ENCODE results near the gene CCBE1. TPM values are rescaled to one million over a fixed set of nuclear protein-coding genes. Genes with fewer than 3 reads are reported as not detected.

The CCBE1 gene
- total RNA-seq, 1 donor from 2014 or later = 4.1 TPM

DNA sequence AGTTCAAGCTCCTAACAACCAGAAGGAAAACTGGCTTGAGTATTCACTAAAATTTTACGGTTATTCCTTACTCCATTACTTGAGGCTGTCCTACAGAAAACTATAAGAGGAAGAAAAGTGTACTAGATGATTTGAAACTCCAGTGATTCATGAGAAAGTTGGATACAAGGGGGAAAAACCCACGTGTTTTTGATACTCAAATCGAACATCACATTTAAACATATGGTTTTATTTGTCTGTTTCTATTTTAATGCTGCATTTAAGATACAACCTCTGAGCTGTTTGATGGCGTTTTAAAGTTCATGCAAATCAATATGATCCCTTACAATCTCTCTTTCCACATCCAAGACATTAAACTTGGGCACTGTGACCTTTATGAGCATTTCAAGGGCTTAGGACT, 213.1 kb downstream of the CCBE1 start:
- H3K4me3 ChIP-seq (ENCODE audit: insufficient read depth, low read depth, low read length) = no peak overlapping the region
- Mint-ChIP-seq H3K9me3 (ENCODE audit: unreplicated experiment) (no peaks in the 10 kb centered on the region), H3K36me3 (ENCODE audit: low read depth, unreplicated experiment) (no peaks in the 10 kb centered on the region), H3K27ac (ENCODE audit: unreplicated experiment) (no peak overlapping the region), H3K4me3 (ENCODE audit: unreplicated experiment) (no peak overlapping the region), H3K27me3 (ENCODE audit: low read depth, unreplicated experiment) (peaks cover 11% of the 10 kb centered on the region), H3K4me1 (ENCODE audit: low read depth, unreplicated experiment) (peaks cover 2% of the 10 kb centered on the region)
- no peak overlapping the region for H2AFZ ChIP-seq (ENCODE audit: low read depth, low read length)
- H4K20me1 ChIP-seq (ENCODE audit: insufficient read depth, low read length) = no peaks in the 10 kb centered on the region
- no peaks in the 10 kb centered on the region for H3K36me3 ChIP-seq (ENCODE audit: insufficient read depth, low read length)
- no peaks in the 10 kb centered on the region for H3K4me1 ChIP-seq (ENCODE audit: insufficient read depth, low read length)
- no peaks in the 10 kb centered on the region for H3K9me3 ChIP-seq (ENCODE audit: insufficient read depth, low read depth, low read length)
- DNase-seq (ENCODE audit: low read depth) (no peak), FAIRE-seq (peak; percentile 9)
- no peaks in the 10 kb centered on the region for H3K27me3 ChIP-seq (ENCODE audit: insufficient read depth, low read length)
- no peak overlapping the region for H3K4me2 ChIP-seq (ENCODE audit: low read length)
- H3K27ac ChIP-seq (ENCODE audit: low read depth, low read length) = no peak overlapping the region
- H3K79me2 ChIP-seq (ENCODE audit: insufficient read depth, low read length) = no peaks in the 10 kb centered on the region
- no peak for TF ChIP-seq EZH2 (IDR thresholded peaks at IDR 0.05; ENCODE audit: insufficient read depth, low read length)
- TF ChIP-seq, protein P1, sequence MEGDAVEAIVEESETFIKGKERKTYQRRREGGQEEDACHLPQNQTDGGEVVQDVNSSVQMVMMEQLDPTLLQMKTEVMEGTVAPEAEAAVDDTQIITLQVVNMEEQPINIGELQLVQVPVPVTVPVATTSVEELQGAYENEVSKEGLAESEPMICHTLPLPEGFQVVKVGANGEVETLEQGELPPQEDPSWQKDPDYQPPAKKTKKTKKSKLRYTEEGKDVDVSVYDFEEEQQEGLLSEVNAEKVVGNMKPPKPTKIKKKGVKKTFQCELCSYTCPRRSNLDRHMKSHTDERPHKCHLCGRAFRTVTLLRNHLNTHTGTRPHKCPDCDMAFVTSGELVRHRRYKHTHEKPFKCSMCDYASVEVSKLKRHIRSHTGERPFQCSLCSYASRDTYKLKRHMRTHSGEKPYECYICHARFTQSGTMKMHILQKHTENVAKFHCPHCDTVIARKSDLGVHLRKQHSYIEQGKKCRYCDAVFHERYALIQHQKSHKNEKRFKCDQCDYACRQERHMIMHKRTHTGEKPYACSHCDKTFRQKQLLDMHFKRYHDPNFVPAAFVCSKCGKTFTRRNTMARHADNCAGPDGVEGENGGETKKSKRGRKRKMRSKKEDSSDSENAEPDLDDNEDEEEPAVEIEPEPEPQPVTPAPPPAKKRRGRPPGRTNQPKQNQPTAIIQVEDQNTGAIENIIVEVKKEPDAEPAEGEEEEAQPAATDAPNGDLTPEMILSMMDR (IDR thresholded peaks at IDR 0.05; ENCODE audit: insufficient read depth, low read depth, low read length) = no peak
- H3K9ac ChIP-seq (ENCODE audit: low read length) = no peak overlapping the region

DNA sequence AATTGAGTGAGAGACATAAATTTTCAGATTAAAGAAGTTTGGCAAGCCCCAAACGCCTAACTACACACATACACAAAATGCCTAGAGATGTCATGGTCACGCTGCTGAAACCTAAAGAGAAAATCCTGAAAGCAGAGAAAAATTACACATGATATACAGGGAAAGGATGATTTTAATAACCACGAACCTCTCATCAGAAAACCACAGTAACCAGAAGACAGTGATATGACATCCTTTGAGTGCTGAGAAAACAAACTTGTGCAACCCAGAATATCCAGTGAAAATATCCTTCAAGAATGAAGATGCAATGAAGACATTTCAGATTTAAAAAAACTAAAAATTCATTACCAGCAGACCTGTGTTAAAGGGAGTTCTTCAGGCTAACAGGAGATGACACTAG, 215.8 kb downstream of the CCBE1 start:
- peaks cover 1% of the 10 kb centered on the region for H3K9me3 Mint-ChIP-seq (ENCODE audit: unreplicated experiment)
- H3K4me3 Mint-ChIP-seq (ENCODE audit: unreplicated experiment) = no peak overlapping the region
- TF ChIP-seq, protein P1 (IDR thresholded peaks at IDR 0.05; ENCODE audit: insufficient read depth, low read depth, low read length) = no peak
- TF ChIP-seq EZH2 (IDR thresholded peaks at IDR 0.05; ENCODE audit: insufficient read depth, low read length) = no peak
- Histone ChIP-seq H4K20me1 (ENCODE audit: insufficient read depth, low read length) (no peaks in the 10 kb centered on the region), H3K4me3 (ENCODE audit: insufficient read depth, low read depth, low read length) (no peak overlapping the region), H3K27ac (ENCODE audit: low read depth, low read length) (no peak overlapping the region), H2AFZ (ENCODE audit: low read depth, low read length) (no peak overlapping the region), H3K36me3 (ENCODE audit: insufficient read depth, low read length) (no peaks in the 10 kb centered on the region), H3K4me2 (ENCODE audit: low read length) (no peak overlapping the region), H3K79me2 (ENCODE audit: insufficient read depth, low read length) (no peaks in the 10 kb centered on the region), H3K9me3 (ENCODE audit: insufficient read depth, low read depth, low read length) (no peaks in the 10 kb centered on the region), H3K4me1 (ENCODE audit: insufficient read depth, low read length) (no peaks in the 10 kb centered on the region), H3K27me3 (ENCODE audit: insufficient read depth, low read length) (no peaks in the 10 kb centered on the region), H3K9ac (ENCODE audit: low read length) (no peak overlapping the region)
- peaks cover 14% of the 10 kb centered on the region for H3K27me3 Mint-ChIP-seq (ENCODE audit: low read depth, unreplicated experiment)
- H3K27ac Mint-ChIP-seq (ENCODE audit: unreplicated experiment) = no peak overlapping the region
- no peak for DNase-seq (ENCODE audit: low read depth)
- peaks cover 2% of the 10 kb centered on the region for H3K4me1 Mint-ChIP-seq (ENCODE audit: low read depth, unreplicated experiment)
- H3K36me3 Mint-ChIP-seq (ENCODE audit: low read depth, unreplicated experiment) = no peaks in the 10 kb centered on the region
- FAIRE-seq = no peak

DNA sequence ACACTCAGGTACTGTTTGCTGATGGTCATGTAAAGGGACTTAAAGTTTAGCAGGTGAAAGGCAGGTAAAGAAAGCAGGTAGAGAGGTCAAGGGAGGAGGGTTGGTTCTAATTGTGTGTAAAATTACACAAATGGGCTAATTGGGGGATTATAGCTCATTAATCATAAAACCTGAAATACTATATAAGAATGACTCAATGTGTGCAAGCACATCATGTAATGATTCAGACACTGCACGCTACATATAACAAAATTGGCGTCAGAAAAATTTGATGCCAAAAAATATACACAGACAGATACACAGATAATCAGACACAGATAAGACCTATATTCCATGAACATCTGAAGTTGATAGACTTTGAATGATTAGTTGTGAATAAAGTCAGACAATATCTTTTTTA, 217.4 kb downstream of the CCBE1 start:
- Histone ChIP-seq H3K9ac (ENCODE audit: low read length) (no peak overlapping the region), H3K27ac (ENCODE audit: low read depth, low read length) (no peak overlapping the region), H3K36me3 (ENCODE audit: insufficient read depth, low read length) (no peaks in the 10 kb centered on the region), H3K79me2 (ENCODE audit: insufficient read depth, low read length) (no peaks in the 10 kb centered on the region), H2AFZ (ENCODE audit: low read depth, low read length) (no peak overlapping the region), H3K4me3 (ENCODE audit: insufficient read depth, low read depth, low read length) (no peak overlapping the region), H3K4me1 (ENCODE audit: insufficient read depth, low read length) (no peaks in the 10 kb centered on the region), H3K9me3 (ENCODE audit: insufficient read depth, low read depth, low read length) (no peaks in the 10 kb centered on the region), H3K27me3 (ENCODE audit: insufficient read depth, low read length) (no peaks in the 10 kb centered on the region), H4K20me1 (ENCODE audit: insufficient read depth, low read length) (no peaks in the 10 kb centered on the region), H3K4me2 (ENCODE audit: low read length) (no peak overlapping the region)
- H3K4me1 Mint-ChIP-seq (ENCODE audit: low read depth, unreplicated experiment) = peaks cover 2% of the 10 kb centered on the region
- no peak overlapping the region for H3K27ac Mint-ChIP-seq (ENCODE audit: unreplicated experiment)
- H3K27me3 Mint-ChIP-seq (ENCODE audit: low read depth, unreplicated experiment) = peaks cover 25% of the 10 kb centered on the region
- FAIRE-seq (no peak), DNase-seq (ENCODE audit: low read depth) (no peak)
- H3K4me3 Mint-ChIP-seq (ENCODE audit: unreplicated experiment) = no peak overlapping the region
- no peaks in the 10 kb centered on the region for H3K36me3 Mint-ChIP-seq (ENCODE audit: low read depth, unreplicated experiment)
- TF ChIP-seq, protein P1 (IDR thresholded peaks at IDR 0.05; ENCODE audit: insufficient read depth, low read depth, low read length) = no peak
- TF ChIP-seq EZH2 (IDR thresholded peaks at IDR 0.05; ENCODE audit: insufficient read depth, low read length) = no peak
- peaks cover 1% of the 10 kb centered on the region for H3K9me3 Mint-ChIP-seq (ENCODE audit: unreplicated experiment)
